ENCODE data around the gene TMEM80. TPM values are rescaled to one million over a fixed set of nuclear protein-coding genes. Genes with fewer than 3 reads are reported as not detected.
"Not testable (repeated sequence)": the region's sequence is repeated elsewhere in the genome, so short reads cannot be mapped to it uniquely, and the experiment has no call there.

TMEM80 gene
- total and polyA plus RNA-seq, 7 donors, result 7.9 to 41.5 (median 27.6) TPM

DNA sequence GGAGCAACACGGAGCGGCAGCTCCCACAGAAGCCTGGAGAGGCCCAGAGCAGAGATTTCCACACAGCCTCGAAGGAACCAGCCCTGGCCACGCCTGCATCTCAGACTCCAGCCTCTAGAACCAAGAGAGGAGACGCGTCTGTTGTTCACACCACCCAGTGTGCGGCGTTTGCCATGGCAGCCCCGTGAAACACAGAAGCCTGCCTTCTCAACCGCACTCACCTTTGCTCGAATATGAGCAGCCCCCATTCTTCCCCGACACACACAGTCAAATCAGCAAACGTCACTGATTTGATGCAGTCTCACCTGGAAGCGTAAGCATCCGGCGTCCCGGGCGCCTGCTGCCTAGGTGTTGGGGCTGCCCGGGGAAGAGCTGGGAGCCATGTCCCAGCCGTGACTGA lies 37.5 kb downstream of the TMEM80 start:
- intact Hi-C loops (cut with DNase I), result no loop called here
- TF ChIP-seq POLR2A (IDR thresholded peaks at IDR 0.05) (no peak), POLR2AphosphoS5 (IDR thresholded peaks at IDR 0.05) (no peak), EP300 (IDR thresholded peaks at IDR 0.05) (no peak)
- TF ChIP-seq, protein P1, sequence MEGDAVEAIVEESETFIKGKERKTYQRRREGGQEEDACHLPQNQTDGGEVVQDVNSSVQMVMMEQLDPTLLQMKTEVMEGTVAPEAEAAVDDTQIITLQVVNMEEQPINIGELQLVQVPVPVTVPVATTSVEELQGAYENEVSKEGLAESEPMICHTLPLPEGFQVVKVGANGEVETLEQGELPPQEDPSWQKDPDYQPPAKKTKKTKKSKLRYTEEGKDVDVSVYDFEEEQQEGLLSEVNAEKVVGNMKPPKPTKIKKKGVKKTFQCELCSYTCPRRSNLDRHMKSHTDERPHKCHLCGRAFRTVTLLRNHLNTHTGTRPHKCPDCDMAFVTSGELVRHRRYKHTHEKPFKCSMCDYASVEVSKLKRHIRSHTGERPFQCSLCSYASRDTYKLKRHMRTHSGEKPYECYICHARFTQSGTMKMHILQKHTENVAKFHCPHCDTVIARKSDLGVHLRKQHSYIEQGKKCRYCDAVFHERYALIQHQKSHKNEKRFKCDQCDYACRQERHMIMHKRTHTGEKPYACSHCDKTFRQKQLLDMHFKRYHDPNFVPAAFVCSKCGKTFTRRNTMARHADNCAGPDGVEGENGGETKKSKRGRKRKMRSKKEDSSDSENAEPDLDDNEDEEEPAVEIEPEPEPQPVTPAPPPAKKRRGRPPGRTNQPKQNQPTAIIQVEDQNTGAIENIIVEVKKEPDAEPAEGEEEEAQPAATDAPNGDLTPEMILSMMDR (IDR thresholded peaks at IDR 0.05), result no peak

DNA sequence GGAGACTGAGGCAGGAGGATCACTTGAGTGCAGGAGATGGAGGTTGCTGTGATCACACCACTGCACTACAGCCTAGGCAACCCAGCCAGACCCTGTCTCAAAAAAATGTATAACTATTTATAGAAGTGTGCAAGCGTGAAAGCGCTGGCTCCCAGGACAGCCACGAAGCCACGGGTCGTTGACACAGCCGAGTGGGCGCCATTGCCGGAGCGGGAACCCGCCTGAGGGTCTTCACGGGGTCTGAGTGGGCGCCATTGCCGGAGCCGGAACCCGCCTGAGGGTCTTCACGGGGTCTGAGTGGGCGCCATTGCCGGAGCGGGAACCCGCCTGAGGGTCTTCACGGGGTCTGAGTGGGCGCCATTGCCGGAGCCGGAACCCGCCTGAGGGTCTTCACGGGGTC lies 38.9 kb downstream of the TMEM80 start:
- intact Hi-C loops (cut with DNase I); H3K4me3 ChIP-seq; DNase-seq; H3K4me1 ChIP-seq; H3K27ac ChIP-seq; H3K27me3 ChIP-seq; H3K36me3 ChIP-seq; H3K9me3 ChIP-seq: not testable (repeated sequence)
- 95 to 96% methylated on average over 26 of the region's 26 CpGs for WGBS, 2 donors

More for the DNA sequence above, 37.5 kb downstream of the TMEM80 start:
- Histone ChIP-seq H3K4me1 (peaks cover 0 to 8% (median 5%) of the 10 kb centered on the region in 4 donors), H3K9me3 (no peaks in the 10 kb centered on the region), H3K36me3 (no peaks in the 10 kb centered on the region), H3K4me3 (no peak overlapping the region), H3K27ac (no peak overlapping the region), H3K27me3 (peaks cover 0 to 23% (median 5%) of the 10 kb centered on the region in 3 donors)
- 72 to 85% methylated on average over 20 of the region's 20 CpGs for WGBS, 2 donors
- no peak for DNase-seq

DNA sequence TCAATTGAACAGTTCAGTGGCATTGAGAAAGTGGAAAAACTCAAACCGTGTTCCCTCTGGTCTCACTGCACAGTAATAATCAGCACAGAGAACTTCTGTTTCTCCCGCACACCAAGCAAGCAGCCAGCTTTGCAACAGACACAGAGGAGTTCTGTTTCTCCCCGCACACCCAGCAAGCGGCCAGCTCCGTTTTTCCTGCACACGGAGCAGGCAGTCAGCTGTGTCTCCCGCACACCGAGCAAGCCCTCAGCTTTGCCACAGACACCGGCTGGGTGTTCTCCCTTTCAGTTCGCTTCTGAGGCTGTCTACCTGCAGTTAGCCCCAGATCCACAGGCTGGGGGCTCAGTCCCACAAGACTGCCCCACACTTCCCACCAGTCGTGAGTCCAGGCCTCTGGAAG lies 41.8 kb downstream of the TMEM80 start:
- H3K27me3 ChIP-seq, result peaks cover 0 to 13% (median 0%) of the 10 kb centered on the region in 3 donors
- H3K4me1 ChIP-seq, result no peaks in the 10 kb centered on the region
- no peaks in the 10 kb centered on the region for H3K36me3 ChIP-seq
- intact Hi-C loops (cut with DNase I), result no loop called here
- no peaks in the 10 kb centered on the region for H3K9me3 ChIP-seq
- WGBS, 2 donors, result 32 to 54% methylated on average over 11 of the region's 11 CpGs
- no peak for TF ChIP-seq POLR2A (IDR thresholded peaks at IDR 0.05)
- TF ChIP-seq, protein P1 (IDR thresholded peaks at IDR 0.05), result no peak
- no peak for TF ChIP-seq POLR2AphosphoS5 (IDR thresholded peaks at IDR 0.05)
- TF ChIP-seq EP300 (IDR thresholded peaks at IDR 0.05), result no peak
- H3K27ac ChIP-seq, result no peak overlapping the region
- DNase-seq, result no peak
- no peak overlapping the region for H3K4me3 ChIP-seq

DNA sequence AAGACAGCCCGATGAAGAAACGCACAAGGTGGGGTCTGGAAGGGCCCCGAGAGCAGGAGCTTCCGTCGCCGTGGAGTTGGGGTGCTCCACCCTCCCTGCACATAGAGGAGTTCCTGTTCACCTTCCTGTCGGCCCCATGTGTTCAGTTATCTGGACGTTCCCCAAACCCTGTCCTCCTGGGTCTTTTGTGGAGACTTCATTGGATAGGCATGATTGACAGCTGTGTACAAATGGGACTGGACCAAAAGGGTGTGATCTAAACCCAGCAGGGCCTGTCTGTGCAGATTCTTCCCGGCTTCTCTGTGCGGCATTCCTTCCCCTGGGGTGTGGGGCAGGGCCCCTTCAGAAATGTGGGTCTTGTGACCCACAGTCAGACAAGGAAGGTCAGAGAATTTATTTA lies 42.3 kb downstream of the TMEM80 start:
- DNase-seq; H3K27ac ChIP-seq; H3K4me1 ChIP-seq; H3K4me3 ChIP-seq; H3K36me3 ChIP-seq; H3K9me3 ChIP-seq; intact Hi-C loops (cut with DNase I): not testable (repeated sequence)
- peaks cover 0 to 13% (median 0%) of the 10 kb centered on the region in 3 donors for H3K27me3 ChIP-seq
- WGBS, 2 donors, result 34 to 38% methylated on average over 10 of the region's 10 CpGs

DNA sequence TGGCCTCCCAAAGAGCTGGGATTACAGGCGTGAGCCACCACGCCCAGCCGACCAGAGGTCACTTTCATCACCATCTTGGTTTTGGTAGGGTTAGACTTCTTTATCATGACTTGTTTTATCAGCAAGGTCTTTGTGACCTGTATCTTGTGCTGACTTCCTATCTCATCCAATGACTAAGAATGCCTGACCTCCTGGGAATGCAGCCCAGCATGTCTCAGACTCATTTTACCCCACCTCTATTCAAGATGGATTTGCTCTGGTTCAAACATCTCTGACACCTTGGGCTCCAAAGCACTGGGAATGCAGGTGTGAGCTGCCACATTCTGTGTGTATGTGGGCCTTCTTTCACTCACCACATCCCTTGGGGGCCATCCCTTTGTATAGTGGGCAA lies 46.5 kb downstream of the TMEM80 start:
- Histone ChIP-seq H3K27me3 (peaks cover 0 to 4% (median 0%) of the 10 kb centered on the region in 3 donors), H3K4me1 (peaks cover 0 to 9% (median 7%) of the 10 kb centered on the region in 4 donors), H3K27ac (no peak overlapping the region), H3K36me3 (no peaks in the 10 kb centered on the region), H3K4me3 (no peak overlapping the region), H3K9me3 (no peaks in the 10 kb centered on the region)
- 60 to 90% methylated on average over 3 of the region's 3 CpGs for WGBS, 2 donors
- intact Hi-C loops (cut with DNase I), result no loop called here
- no peak for DNase-seq
- TF ChIP-seq, protein P1 (IDR thresholded peaks at IDR 0.05), result no peak
- TF ChIP-seq POLR2A (IDR thresholded peaks at IDR 0.05) (no peak), POLR2AphosphoS5 (IDR thresholded peaks at IDR 0.05) (no peak), EP300 (IDR thresholded peaks at IDR 0.05) (no peak)

DNA sequence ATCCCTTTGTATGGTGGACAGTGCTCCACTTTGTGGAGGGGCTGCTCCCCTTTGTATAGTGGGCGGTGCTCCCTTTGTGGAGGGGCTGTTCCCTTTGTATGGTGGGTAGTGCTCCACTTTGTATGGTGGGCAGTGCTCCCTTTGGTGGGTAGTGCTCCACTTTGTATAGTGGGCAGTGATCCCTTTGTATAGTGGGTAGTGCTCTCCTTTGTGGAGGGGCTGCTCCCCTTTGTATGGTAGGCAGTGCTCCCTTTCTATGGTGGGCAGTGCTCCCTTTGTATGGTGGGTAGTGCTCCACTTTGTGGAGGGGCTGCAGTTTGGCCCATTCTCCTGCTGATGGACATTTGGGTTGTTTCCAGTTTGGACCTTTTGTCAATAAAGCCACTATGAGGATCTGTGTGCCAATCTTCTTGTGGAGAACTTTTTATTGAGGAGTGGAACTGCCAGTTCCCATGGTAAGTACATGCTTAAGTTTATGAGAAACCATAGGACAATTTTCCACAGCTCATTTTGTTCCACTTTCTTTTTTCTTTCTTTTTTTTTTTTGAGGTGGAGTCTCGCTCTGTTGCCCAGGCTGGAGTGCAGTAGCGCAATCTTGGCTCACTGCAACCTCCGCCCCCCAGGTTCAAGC lies 47.1 kb downstream of the TMEM80 start:
- Histone ChIP-seq H3K36me3 (no peaks in the 10 kb centered on the region), H3K27ac (no peak overlapping the region), H3K4me3 (no peak overlapping the region), H3K4me1 (peaks cover 0 to 9% (median 7%) of the 10 kb centered on the region in 4 donors), H3K9me3 (no peaks in the 10 kb centered on the region), H3K27me3 (peaks cover 0 to 4% (median 0%) of the 10 kb centered on the region in 3 donors)
- DNase-seq, result no peak
- 93% methylated on average over 4 of the region's 4 CpGs for WGBS, 2 donors
- TF ChIP-seq, protein P1 (IDR thresholded peaks at IDR 0.05), result no peak
- TF ChIP-seq POLR2AphosphoS5 (IDR thresholded peaks at IDR 0.05) (no peak), EP300 (IDR thresholded peaks at IDR 0.05) (no peak), POLR2A (IDR thresholded peaks at IDR 0.05) (no peak)
- intact Hi-C loops (cut with DNase I), result no loop called here
